B cell (primary cell): Measurements from ENCODE around the gene XDH. TPM values are rescaled to one million over a fixed set of nuclear protein-coding genes. Genes with fewer than 3 reads are reported as not detected.

Experiments used
- polyA plus RNA-seq: library from polyadenylated mRNA; depleted of rRNA; stranded (reverse); fragments of >200 nt; gene quantifications from 2 replicates; pipeline ENCODE4 v1.2.3, GENCODE V29; 2012
- total RNA-seq, 2 donors: library from RNA; stranded (reverse); fragments of 120-200 nt in 1 of 2; gene quantifications; 1 replicate in 1 of 2; 2 replicates in 1 of 2; pipeline versions ENCODE4 v1.2.3 to v1.2.4, GENCODE V29; 2013 to 2022

XDH gene
- total and polyA plus RNA-seq, 2 donors (not counting 1 experiment from before 2014, with no cell fraction given) = not detected

Other genes with a start within 250 kb of the XDH start
- gene CAPN14, start 197.2 kb downstream of the XDH start, total RNA-seq = 6.0 and 7.8 TPM in 2 replicates
- 2.2 and 2.5 TPM in 2 replicates for gene CAPN14, start 197.2 kb downstream of the XDH start, polyA plus RNA-seq
- 60.4 and 60.5 TPM in 2 replicates for gene EHD3, start 180.6 kb downstream of the XDH start, total RNA-seq
- 7.9 and 19.0 TPM in 2 replicates for gene EHD3, start 180.6 kb downstream of the XDH start, polyA plus RNA-seq
- not detected in 2 replicates for gene SRD5A2, start 166.2 kb upstream of the XDH start, total RNA-seq
- gene SRD5A2, start 166.2 kb upstream of the XDH start, polyA plus RNA-seq = 0.03 TPM in 1 of 2 replicates, not detected in the other